CD8-positive, alpha-beta T cell (primary cell): ENCODE data around the gene PPP1R14D. TPM values are rescaled to one million over a fixed set of nuclear protein-coding genes. Genes with fewer than 3 reads are reported as not detected.

Experiments
- total RNA-seq, 46 experiments: library from RNA in 2 of 46; stranded (reverse) in 2 of 46; gene quantifications; one replicate each; pipeline ENCODE4 v1.2.3 and lab custom pipeline; 2021 to 2026

The PPP1R14D gene
- total RNA-seq, 2 experiments from 2014 or later: not detected

Other genes starting within 250 kb of the PPP1R14D start
- under 1 TPM; 0.83 to 0.98 TPM for gene KNL1, start 234.5 kb downstream of the PPP1R14D start, total RNA-seq
- 1 to 10 TPM; 1.3 to 1.5 TPM for gene RAD51, start 133.5 kb downstream of the PPP1R14D start, total RNA-seq
- 10 to 100 TPM; 26.7 to 30.5 TPM for gene RMDN3, start 73.5 kb downstream of the PPP1R14D start, total RNA-seq
- gene GCHFR, start 64.6 kb downstream of the PPP1R14D start, total RNA-seq: 10 to 100 TPM; 17.2 to 17.3 TPM
- gene C15orf62, start 58.7 kb downstream of the PPP1R14D start, total RNA-seq: 1 to 10 TPM; 1.0 to 1.1 TPM
- gene ZFYVE19, start 21.6 kb downstream of the PPP1R14D start, total RNA-seq: 10 to 100 TPM in 1 of 2 experiments, 1 to 10 TPM in 1; 9.6 to 11.0 TPM
- gene DNAJC17, start 21.2 kb downstream of the PPP1R14D start, total RNA-seq: 10 to 100 TPM; 11.2 to 11.9 TPM
- gene SPINT1, start 15.3 kb upstream of the PPP1R14D start, total RNA-seq: under 1 TPM; 0.14 to 0.54 TPM
- under 1 TPM; 0.24 to 0.25 TPM for gene RHOV, start 45.5 kb upstream of the PPP1R14D start, total RNA-seq
- 10 to 100 TPM; 21.7 to 23.6 TPM for gene VPS18, start 65.7 kb upstream of the PPP1R14D start, total RNA-seq
- under 1 TPM; 0.08 TPM for gene DLL4, start 100.6 kb upstream of the PPP1R14D start, total RNA-seq
- under 1 TPM; 0.22 to 0.69 TPM for gene CHAC1, start 124.8 kb upstream of the PPP1R14D start, total RNA-seq